ENCODE measurements around the gene KISS1.
"Not testable (repeated sequence)": the region's sequence is repeated elsewhere in the genome, so short reads cannot be mapped to it uniquely, and the experiment has no call there.

The KISS1 gene

GRCh38 chr1:204196068-204196795 lies at the start of gene KISS1:
KISS1 (minus strand) TSS chr1:204196491; CDS start chr1:204192876, 3,615 bp downstream.
- no peak for DNase-seq

GRCh38 chr1:204242920-204243319 lies 46.6 kb upstream of the KISS1 start:
- DNase-seq, result no peak

GRCh38 chr1:204241914-204242313 lies 45.6 kb upstream of the KISS1 start:
- no peak for DNase-seq

- DNase-seq, result no peak
Observed at GRCh38 chr1:204241050-204241449, 44.8 kb upstream of the KISS1 start.

GRCh38 chr1:204240233-204240632 lies 43.9 kb upstream of the KISS1 start:
- no peak for DNase-seq

- not testable (repeated sequence) for DNase-seq
Observed at GRCh38 chr1:204239401-204239800, 43.1 kb upstream of the KISS1 start.

- not testable (repeated sequence) for DNase-seq
Observed at GRCh38 chr1:204238520-204238919, 42.2 kb upstream of the KISS1 start.

- DNase-seq, result not testable (repeated sequence)
Observed at GRCh38 chr1:204237515-204237914, 41.2 kb upstream of the KISS1 start.

- DNase-seq, result no peak
Observed at GRCh38 chr1:204232526-204232925, 36.2 kb upstream of the KISS1 start.

- DNase-seq, result no peak
Observed at GRCh38 chr1:204230211-204230610, 33.9 kb upstream of the KISS1 start.

- no peak for DNase-seq
Observed at GRCh38 chr1:204228896-204229295, 32.6 kb upstream of the KISS1 start.

GRCh38 chr1:204227996-204228785 lies 31.9 kb upstream of the KISS1 start:
- no peak for DNase-seq

GRCh38 chr1:204227351-204227750 lies 31.1 kb upstream of the KISS1 start:
- DNase-seq, result no peak

- no peak for DNase-seq
Observed at GRCh38 chr1:204225841-204226735, 29.8 kb upstream of the KISS1 start.

- no peak for DNase-seq
Observed at GRCh38 chr1:204224655-204225054, 28.4 kb upstream of the KISS1 start.

GRCh38 chr1:204223129-204223860 lies 27.0 kb upstream of the KISS1 start:
- no peak for DNase-seq

GRCh38 chr1:204222764-204223055 lies 26.4 kb upstream of the KISS1 start:
- no peak for DNase-seq

GRCh38 chr1:204222006-204222763 lies 25.9 kb upstream of the KISS1 start:
- DNase-seq, result no peak

GRCh38 chr1:204221271-204221670 lies 25.0 kb upstream of the KISS1 start:
- no peak for DNase-seq

- DNase-seq, result no peak
Observed at GRCh38 chr1:204219971-204220616, 23.8 kb upstream of the KISS1 start.

GRCh38 chr1:204218552-204218951 lies 22.3 kb upstream of the KISS1 start:
- DNase-seq, result no peak

Data from midbrain (tissue), 1 donor.